Testis (tissue), 2 donors: ENCODE results near the gene KDF1.

ENCODE experiments used
- POLR2A ChIP-seq: fragments of 450-650 bp; IDR thresholded peaks from one replicate; pipeline ENCODE4 v1.6.1; 2017; ENCODE audit warnings: antibody characterized with exemption, mild to moderate bottlenecking, moderate library complexity
- TF ChIP-seq, protein P1 (sequence below), 3 experiments: fragments of 450-650 bp in 2 of 3; fragments of 200-600 bp in 1 of 3; sonication (generic) in 1 of 3; IDR thresholded peaks; one replicate each; pipeline ENCODE4 v1.5.1; 2016 to 2019; ENCODE audit warnings: antibody characterized with exemption in 3 of 3, mild to moderate bottlenecking in 2 of 3, moderate library complexity in 1 of 3

DNA sequence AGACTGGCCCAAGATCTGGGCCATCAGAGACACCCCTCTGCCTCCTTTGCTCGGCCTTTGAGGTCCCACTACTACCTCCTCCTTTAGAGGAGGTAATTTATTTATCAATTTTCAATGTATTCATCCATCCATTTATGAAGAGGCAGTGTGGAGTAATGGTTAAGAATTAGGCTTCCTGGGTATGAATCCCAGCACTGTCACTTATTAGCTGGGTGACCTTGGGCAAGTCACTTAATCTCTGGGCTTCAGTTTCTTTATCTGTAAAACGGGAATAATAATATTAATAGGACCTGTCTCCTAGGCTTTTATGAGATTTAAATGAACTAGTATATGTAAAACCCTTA lies 48.1 kb downstream of the KDF1 start:
- no peak for TF ChIP-seq POLR2A
- TF ChIP-seq, protein P1, sequence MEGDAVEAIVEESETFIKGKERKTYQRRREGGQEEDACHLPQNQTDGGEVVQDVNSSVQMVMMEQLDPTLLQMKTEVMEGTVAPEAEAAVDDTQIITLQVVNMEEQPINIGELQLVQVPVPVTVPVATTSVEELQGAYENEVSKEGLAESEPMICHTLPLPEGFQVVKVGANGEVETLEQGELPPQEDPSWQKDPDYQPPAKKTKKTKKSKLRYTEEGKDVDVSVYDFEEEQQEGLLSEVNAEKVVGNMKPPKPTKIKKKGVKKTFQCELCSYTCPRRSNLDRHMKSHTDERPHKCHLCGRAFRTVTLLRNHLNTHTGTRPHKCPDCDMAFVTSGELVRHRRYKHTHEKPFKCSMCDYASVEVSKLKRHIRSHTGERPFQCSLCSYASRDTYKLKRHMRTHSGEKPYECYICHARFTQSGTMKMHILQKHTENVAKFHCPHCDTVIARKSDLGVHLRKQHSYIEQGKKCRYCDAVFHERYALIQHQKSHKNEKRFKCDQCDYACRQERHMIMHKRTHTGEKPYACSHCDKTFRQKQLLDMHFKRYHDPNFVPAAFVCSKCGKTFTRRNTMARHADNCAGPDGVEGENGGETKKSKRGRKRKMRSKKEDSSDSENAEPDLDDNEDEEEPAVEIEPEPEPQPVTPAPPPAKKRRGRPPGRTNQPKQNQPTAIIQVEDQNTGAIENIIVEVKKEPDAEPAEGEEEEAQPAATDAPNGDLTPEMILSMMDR (IDR thresholded peaks at IDR 0.05): no peak
